NT2/D1 (cell line): ENCODE data around the gene ASB8.

ENCODE experiments used
- DNase-seq: peaks from one replicate; pipeline ENCODE4 v3.0.0-alpha.2; 2011; ENCODE audit warnings: low read depth, low spot score
- H3K27me3 ChIP-seq: 2 replicates; pipeline ENCODE4 v1.6.0; 2011; ENCODE audit warnings: mild to moderate bottlenecking; ENCODE audit not compliant: insufficient read length, insufficient read depth
- H3K36me3 ChIP-seq: 2 replicates; pipeline ENCODE4 v1.6.1; 2011; ENCODE audit warnings: mild to moderate bottlenecking, low read length, mixed read lengths; ENCODE audit not compliant: insufficient read depth, insufficient read length
- H3K4me1 ChIP-seq: 2 replicates; pipeline ENCODE4 v1.5.1; 2011; ENCODE audit not compliant: insufficient read depth, insufficient read length
- H3K4me3 ChIP-seq: 2 replicates; pipeline ENCODE4 v1.5.1; 2011; ENCODE audit warnings: low read depth; ENCODE audit not compliant: insufficient read length
- H3K9ac ChIP-seq: 2 replicates; pipeline ENCODE4 v1.6.0; 2011; ENCODE audit warnings: low read depth; ENCODE audit not compliant: insufficient read length
- H3K9me3 ChIP-seq: 2 replicates; pipeline ENCODE4 v1.5.1; 2011; ENCODE audit warnings: mild to moderate bottlenecking, low read length; ENCODE audit not compliant: insufficient read depth
- SUZ12 ChIP-seq: IDR thresholded peaks from 2 replicates; pipeline ENCODE4 v1.6.1; 2011; ENCODE audit not compliant: insufficient read length, insufficient read depth; ENCODE audit errors: extremely low read depth
- YY1 ChIP-seq: IDR thresholded peaks from 2 replicates; pipeline ENCODE4 v1.6.1; 2011; ENCODE audit not compliant: insufficient read length, insufficient read depth
- ZNF274 ChIP-seq: IDR thresholded peaks from 2 replicates; pipeline ENCODE4 v1.6.1; 2011; ENCODE audit warnings: mild to moderate bottlenecking, low read depth, low read length

Gene ASB8

DNA sequence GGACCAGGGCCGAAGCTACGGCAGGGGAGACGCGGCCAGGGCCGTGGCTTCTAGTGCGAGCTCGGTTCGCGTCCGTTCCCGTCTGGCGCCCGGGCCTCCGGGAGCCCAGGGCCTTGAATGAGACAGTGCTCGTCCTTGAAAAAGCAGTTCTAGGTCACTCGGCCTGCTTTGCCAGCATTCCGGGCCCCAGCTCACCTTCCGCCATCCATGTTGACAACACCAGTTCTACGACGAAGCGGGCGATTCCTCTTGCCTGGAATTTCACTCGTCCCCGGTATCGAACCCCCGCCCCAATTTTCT lies 41.3 kb upstream of the ASB8 start:
- H3K9ac ChIP-seq: peak overlapping the region; percentile 93
- peaks cover 38% of the 10 kb centered on the region for H3K27me3 ChIP-seq
- H3K36me3 ChIP-seq: no peaks in the 10 kb centered on the region
- H3K4me3 ChIP-seq: peak overlapping the region; percentile 77
- H3K9me3 ChIP-seq: no peaks in the 10 kb centered on the region
- no peaks in the 10 kb centered on the region for H3K4me1 ChIP-seq
- TF ChIP-seq YY1 (no peak), SUZ12 (no peak), ZNF274 (no peak)
- no peak for DNase-seq

DNA sequence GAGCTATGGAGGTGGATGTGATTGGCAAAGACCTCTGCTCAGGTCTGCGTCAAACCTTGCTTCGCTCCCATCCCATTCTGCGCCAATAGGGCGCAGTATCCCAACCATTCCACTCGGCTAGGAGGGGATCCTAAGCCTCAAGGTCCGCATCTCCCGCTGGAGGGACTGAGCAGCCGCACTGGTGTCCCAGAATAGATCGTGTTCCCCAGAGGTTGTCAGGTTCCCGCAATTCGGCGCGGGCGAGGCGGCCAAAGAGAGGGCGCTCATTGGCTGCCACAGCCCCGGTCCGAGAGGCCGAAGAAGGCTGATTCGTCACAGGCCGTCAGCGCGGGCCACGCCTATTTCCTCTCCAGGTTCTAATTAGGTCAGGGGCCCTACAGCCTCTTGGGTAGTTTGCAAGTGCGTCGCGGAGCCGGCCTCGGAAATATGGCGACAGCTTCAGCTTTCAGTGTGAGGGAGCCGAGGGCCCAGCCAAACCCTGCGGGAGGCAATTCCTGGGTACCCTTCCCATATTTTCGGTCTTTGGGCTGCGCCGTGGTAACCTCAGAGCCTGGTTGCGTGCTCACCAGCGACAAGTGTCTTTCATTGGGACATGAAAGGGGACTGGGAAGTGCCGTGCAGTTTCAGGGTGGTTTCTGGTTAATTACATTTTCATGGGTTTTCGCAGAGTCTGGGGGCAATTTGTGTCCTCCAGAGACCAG lies 40.8 kb upstream of the ASB8 start:
- Histone ChIP-seq H3K27me3 (peaks cover 36% of the 10 kb centered on the region), H3K4me3 (peak overlapping the region; percentile 77), H3K9ac (peak overlapping the region; percentile 93), H3K36me3 (no peaks in the 10 kb centered on the region), H3K9me3 (no peaks in the 10 kb centered on the region), H3K4me1 (no peaks in the 10 kb centered on the region)
- TF ChIP-seq SUZ12: no peak
- TF ChIP-seq ZNF274: no peak
- TF ChIP-seq YY1: no peak
- DNase-seq: peak; percentile 95

DNA sequence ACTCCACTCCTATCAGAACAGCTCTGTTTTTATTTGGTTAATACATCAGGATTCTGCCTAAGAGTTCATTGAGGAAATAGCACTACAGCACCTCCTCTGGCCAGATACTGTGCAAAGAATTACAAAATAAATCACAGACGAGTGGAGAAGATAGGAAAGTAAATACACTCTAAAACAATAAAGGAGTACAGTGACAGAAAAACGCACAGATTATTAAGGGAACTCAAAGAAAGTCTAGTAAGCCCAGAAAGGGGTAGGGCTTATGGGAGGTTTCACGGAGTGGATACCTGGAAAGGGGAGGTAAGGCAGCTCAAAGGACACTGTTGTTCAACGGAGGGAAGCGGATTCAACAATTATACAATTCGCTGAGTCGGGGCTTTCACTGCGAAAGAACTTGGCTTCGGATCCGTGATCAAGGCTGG lies 40.2 kb upstream of the ASB8 start:
- no peak for DNase-seq
- Histone ChIP-seq H3K27me3 (peaks cover 30% of the 10 kb centered on the region), H3K9ac (peak overlapping the region; percentile 77)

DNA sequence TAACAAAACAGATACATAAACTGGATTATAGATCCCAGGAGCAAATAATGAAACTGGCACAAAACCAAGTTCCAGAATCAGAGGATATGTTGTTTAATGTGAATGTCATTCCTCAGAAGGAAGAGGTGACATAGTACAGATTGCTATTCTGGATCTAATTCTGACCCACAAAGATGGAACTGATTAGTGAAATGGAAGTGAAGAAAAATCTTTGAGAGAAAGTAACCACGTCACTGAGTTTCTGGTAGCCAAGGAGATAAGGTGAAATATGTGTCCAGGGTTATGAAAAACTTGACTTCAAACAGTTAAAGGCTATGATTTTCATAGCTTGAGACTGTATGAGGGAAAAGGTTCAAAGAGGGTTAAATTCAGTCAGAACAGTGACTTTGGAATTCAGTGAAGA lies 37.5 kb upstream of the ASB8 start:
- Histone ChIP-seq H3K9me3 (peaks cover 5% of the 10 kb centered on the region; the same call in 1 of the 2 replicates), H3K4me3 (no peak overlapping the region), H3K36me3 (no peaks in the 10 kb centered on the region), H3K4me1 (no peaks in the 10 kb centered on the region), H3K27me3 (peaks cover 10% of the 10 kb centered on the region), H3K9ac (no peak overlapping the region)
- TF ChIP-seq SUZ12: no peak
- TF ChIP-seq ZNF274: no peak
- TF ChIP-seq YY1: no peak
- no peak for DNase-seq

More for the DNA sequence above, 40.2 kb upstream of the ASB8 start:
- Histone ChIP-seq H3K36me3 (no peaks in the 10 kb centered on the region), H3K4me1 (no peaks in the 10 kb centered on the region), H3K9me3 (no peaks in the 10 kb centered on the region; the same call in 1 of the 2 replicates), H3K4me3 (peak overlapping the region; percentile 77)
- TF ChIP-seq SUZ12: no peak
- no peak for TF ChIP-seq YY1
- TF ChIP-seq ZNF274: no peak

DNA sequence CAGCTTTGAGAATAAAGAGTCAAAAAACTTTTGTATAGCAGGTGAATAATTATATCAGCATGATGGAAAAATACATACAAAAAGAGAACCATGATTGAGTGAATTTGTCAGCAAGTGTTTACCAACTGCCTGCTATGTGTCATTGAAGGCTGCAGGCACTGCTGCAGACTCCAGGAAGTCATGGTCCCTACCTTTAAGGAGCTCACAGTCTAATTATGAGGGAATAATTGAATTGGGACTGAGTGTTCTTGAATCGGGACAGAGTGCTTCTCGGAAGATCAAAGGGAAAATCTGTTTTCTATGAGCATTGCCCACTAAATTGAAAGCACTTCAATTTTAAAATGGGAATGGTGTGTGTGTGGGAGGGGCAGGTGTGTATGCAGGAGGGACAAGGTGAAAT lies 36.3 kb upstream of the ASB8 start:
- no peak overlapping the region for H3K9ac ChIP-seq
- no peak for DNase-seq
- H3K4me1 ChIP-seq: no peaks in the 10 kb centered on the region
- H3K4me3 ChIP-seq: no peak overlapping the region
- TF ChIP-seq YY1: no peak
- no peak for TF ChIP-seq SUZ12
- TF ChIP-seq ZNF274: no peak
- H3K27me3 ChIP-seq: peaks cover 10% of the 10 kb centered on the region
- peaks cover 5% of the 10 kb centered on the region; the same call in 1 of the 2 replicates for H3K9me3 ChIP-seq
- H3K36me3 ChIP-seq: no peaks in the 10 kb centered on the region

DNA sequence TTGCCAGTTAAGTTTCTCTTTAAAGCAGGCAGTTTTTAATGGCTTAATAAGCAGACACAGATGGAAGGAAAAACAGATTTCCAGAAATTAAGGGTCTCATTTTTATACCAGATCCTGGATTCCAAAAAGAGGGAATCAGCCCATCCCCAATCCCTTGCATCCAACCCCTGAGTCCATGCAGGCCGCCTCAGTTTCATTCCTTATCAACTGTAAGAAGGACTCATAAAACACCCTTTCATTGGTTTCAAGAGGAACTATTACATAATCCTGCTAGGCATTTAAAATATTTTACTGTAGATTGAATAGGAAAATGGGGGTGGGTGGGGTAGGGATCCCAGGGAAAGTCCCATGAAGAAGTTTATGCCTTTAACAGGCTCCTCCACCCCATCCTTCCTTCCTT lies 35.5 kb upstream of the ASB8 start:
- Histone ChIP-seq H3K9me3 (peaks cover 5% of the 10 kb centered on the region; the same call in 1 of the 2 replicates), H3K4me3 (no peak overlapping the region), H3K9ac (no peak overlapping the region), H3K36me3 (no peaks in the 10 kb centered on the region), H3K4me1 (no peaks in the 10 kb centered on the region), H3K27me3 (peaks cover 10% of the 10 kb centered on the region)
- DNase-seq: no peak
- TF ChIP-seq YY1 (no peak), SUZ12 (no peak), ZNF274 (no peak)

DNA sequence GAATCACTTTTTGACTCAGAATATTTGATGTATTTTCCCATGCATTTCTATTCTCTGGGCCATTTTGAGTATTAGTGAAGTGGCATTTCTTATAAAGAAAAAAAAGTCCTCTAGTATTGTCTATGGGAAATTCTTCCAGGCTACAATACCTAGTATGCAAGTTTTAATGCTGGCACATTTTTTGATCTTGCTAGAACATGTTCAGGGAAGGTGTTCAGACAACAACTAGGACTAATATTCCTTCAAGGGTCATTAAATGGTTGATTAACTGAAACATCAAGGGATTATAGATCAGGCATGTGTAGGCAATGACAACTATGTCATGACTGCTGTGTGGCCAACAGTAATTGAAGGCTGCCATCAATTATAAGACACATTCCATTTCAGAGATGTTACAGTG lies 33.8 kb upstream of the ASB8 start:
- Histone ChIP-seq H3K36me3 (no peaks in the 10 kb centered on the region), H3K9me3 (peaks cover 5% of the 10 kb centered on the region; the same call in 1 of the 2 replicates), H3K27me3 (peaks cover 12% of the 10 kb centered on the region), H3K9ac (no peak overlapping the region), H3K4me3 (no peak overlapping the region), H3K4me1 (no peaks in the 10 kb centered on the region)
- no peak for TF ChIP-seq YY1
- no peak for TF ChIP-seq SUZ12
- TF ChIP-seq ZNF274: no peak
- DNase-seq: no peak
